CD14-positive monocyte (primary cell): ENCODE measurements around the gene CSNK2A3. TPM values are rescaled to one million over a fixed set of nuclear protein-coding genes. Genes with fewer than 3 reads are reported as not detected.

ENCODE experiments used
- DNase-seq, 3 donors: peaks; one replicate each; pipeline ENCODE4 v3.0.0-alpha.2; 2011 to 2022
- H2AFZ ChIP-seq: 2 replicates; pipeline ENCODE4 v1.6.0; 2012; ENCODE audit warnings: mild to moderate bottlenecking, low read depth, low read length, inconsistent platforms; ENCODE audit not compliant: insufficient read depth, poor library complexity, severe bottlenecking
- H3K27ac ChIP-seq, 2 donors: 1 replicate in 1 of 2; 2 replicates in 1 of 2; pipeline ENCODE4 v1.5.1; 2012 to 2013; ENCODE audit warnings: low read length in 2 of 2, control low read depth in 1 of 2, inconsistent platforms in 1 of 2, low read depth in 1 of 2, mild to moderate bottlenecking in 1 of 2
- H3K27me3 ChIP-seq, 2 donors: one replicate each; pipeline versions ENCODE4 v1.6.0 to v1.6.1; 2011 to 2013; ENCODE audit warnings: low read length in 2 of 2; ENCODE audit not compliant: control insufficient read depth in 2 of 2, insufficient read depth in 2 of 2
- H3K36me3 ChIP-seq, 2 donors: replicated peaks in 1 of 2; 1 replicate in 1 of 2; 2 replicates in 1 of 2; pipeline versions ENCODE4 v1.5.1 to v1.6.1; 2012 to 2013; ENCODE audit warnings: low read length in 2 of 2, control low read depth in 1 of 2, inconsistent platforms in 1 of 2, mild to moderate bottlenecking in 1 of 2; ENCODE audit not compliant: insufficient read depth in 2 of 2, control insufficient read depth in 1 of 2
- H3K4me1 ChIP-seq, 2 donors: 1 replicate in 1 of 2; 2 replicates in 1 of 2; pipeline versions ENCODE4 v1.5.1 to v1.6.1; 2012 to 2013; ENCODE audit warnings: low read length in 2 of 2, control low read depth in 1 of 2, inconsistent platforms in 1 of 2, mild to moderate bottlenecking in 1 of 2, moderate library complexity in 1 of 2; ENCODE audit not compliant: insufficient read depth in 2 of 2, control insufficient read depth in 1 of 2
- H3K4me2 ChIP-seq: replicated peaks from 2 replicates; pipeline ENCODE3; 2012; ENCODE audit warnings: low read length, moderate library complexity, mild to moderate bottlenecking; ENCODE audit not compliant: poor library complexity, severe bottlenecking; ENCODE audit errors: extremely low read depth
- H3K4me3 ChIP-seq, 3 experiments: fragments of 200-600 bp in 1 of 3; sonication (generic) in 1 of 3; replicated peaks in 1 of 3; 1 replicate in 2 of 3; 2 replicates in 1 of 3; pipeline ENCODE4 v1.5.1; 2011 to 2013; ENCODE audit warnings: low read length in 3 of 3, mild to moderate bottlenecking in 3 of 3, control low read depth in 2 of 3, low read depth in 2 of 3, inconsistent platforms in 1 of 3, moderate library complexity in 1 of 3
- H3K79me2 ChIP-seq: 2 replicates; pipeline ENCODE4 v1.6.0; 2012; ENCODE audit warnings: mild to moderate bottlenecking, control low read depth, inconsistent platforms, low read length, moderate library complexity; ENCODE audit not compliant: insufficient read depth
- H3K9ac ChIP-seq: 2 replicates; pipeline ENCODE4 v1.6.0; 2017; ENCODE audit warnings: low read length, mild to moderate bottlenecking; ENCODE audit not compliant: insufficient read depth, poor library complexity, severe bottlenecking
- H3K9me3 ChIP-seq, 2 donors: replicated peaks in 1 of 2; 1 replicate in 1 of 2; 2 replicates in 1 of 2; pipeline versions ENCODE4 v1.5.1 to v1.6.1; 2012 to 2013; ENCODE audit warnings: low read length in 2 of 2, control low read depth in 1 of 2; ENCODE audit not compliant: control insufficient read depth in 1 of 2, insufficient read depth in 1 of 2
- H4K20me1 ChIP-seq: 2 replicates; pipeline ENCODE4 v1.6.0; 2012; ENCODE audit warnings: mild to moderate bottlenecking, low read length, control low read depth, moderate library complexity; ENCODE audit not compliant: insufficient read depth
- H3K27ac Mint-ChIP-seq, 7 donors: one replicate each; pipeline ENCODE4 v1.8.0; 2020; ENCODE audit warnings: mild to moderate bottlenecking in 7 of 7, mixed read lengths in 7 of 7, moderate library complexity in 6 of 7, inconsistent platforms in 2 of 7
- H3K27me3 Mint-ChIP-seq, 3 donors: one replicate each; pipeline ENCODE4 v1.8.0; 2021 to 2022; ENCODE audit warnings: low read depth in 3 of 3, mild to moderate bottlenecking in 3 of 3, mixed read lengths in 3 of 3, moderate library complexity in 3 of 3, inconsistent platforms in 1 of 3
- H3K36me3 Mint-ChIP-seq, 2 donors: one replicate each; pipeline ENCODE4 v1.8.0; 2020; ENCODE audit warnings: mixed read lengths in 2 of 2, inconsistent platforms in 1 of 2, mild to moderate bottlenecking in 1 of 2
- H3K4me1 Mint-ChIP-seq: one replicate; pipeline ENCODE4 v1.8.0; 2020; ENCODE audit warnings: mild to moderate bottlenecking, mixed read lengths
- H3K4me3 Mint-ChIP-seq, 2 donors: one replicate each; pipeline ENCODE4 v1.8.0; 2020; ENCODE audit warnings: mild to moderate bottlenecking in 2 of 2, mixed read lengths in 2 of 2, moderate library complexity in 1 of 2
- H3K9me3 Mint-ChIP-seq, 7 donors: one replicate each; pipeline ENCODE4 v1.8.0; 2020 to 2022; ENCODE audit warnings: mixed read lengths in 7 of 7, mild to moderate bottlenecking in 6 of 7, moderate library complexity in 6 of 7, inconsistent platforms in 2 of 7
- WGBS: methylation state at CpG from one replicate; pipeline ENCODE4 v1.1.5; 2013; ENCODE audit warnings: missing lambda C conversion rate; ENCODE audit not compliant: insufficient coverage; 5-methylcytosine and 5-hydroxymethylcytosine counted together
- intact Hi-C, 2 donors: fragments of 100-400 bp; cut with micrococcal nuclease; formaldehyde crosslinking; loops; one replicate each; pipeline versions ENCODE4 v1.15.0 to v1.15.1; 2023
- polyA plus RNA-seq, 3 donors: library from polyadenylated mRNA; depleted of rRNA in 1 of 3; unstranded in 2 of 3; stranded (reverse) in 1 of 3; fragments of 300-500 nt in 2 of 3; fragments of >200 nt in 1 of 3; fragmentation: Illumina TruSeq in 2 of 3; gene quantifications; 1 replicate in 2 of 3; 2 replicates in 1 of 3; pipeline ENCODE4 v1.2.3, GENCODE V29; 2012 to 2021
- TF ChIP-seq, protein P1 (sequence below): fragments of 200-600 bp; IDR thresholded peaks from one replicate; pipeline ENCODE4 v1.8.0; 2022; ENCODE audit warnings: antibody characterized with exemption, mild to moderate bottlenecking

The CSNK2A3 gene
- polyA plus RNA-seq, 3 donors: 0.28 to 0.86 (median 0.75) TPM

GRCh38 chr11:11373934-11374333, 20.9 kb upstream of the CSNK2A3 start:
- Histone ChIP-seq H3K9me3 (no peaks in the 10 kb centered on the region), H3K27ac (no peak overlapping the region), H3K36me3 (no peaks in the 10 kb centered on the region), H3K4me1 (peaks cover 17 to 19% of the 10 kb centered on the region in 2 donors), H3K4me2 (no peak overlapping the region), H2AFZ (no peak overlapping the region), H4K20me1 (no peaks in the 10 kb centered on the region), H3K79me2 (no peaks in the 10 kb centered on the region), H3K4me3 (no peak overlapping the region), H3K27me3 (no peaks in the 10 kb centered on the region), H3K9ac (no peak overlapping the region)
- H3K4me1 Mint-ChIP-seq: peaks cover 9% of the 10 kb centered on the region
- TF ChIP-seq, protein P1, sequence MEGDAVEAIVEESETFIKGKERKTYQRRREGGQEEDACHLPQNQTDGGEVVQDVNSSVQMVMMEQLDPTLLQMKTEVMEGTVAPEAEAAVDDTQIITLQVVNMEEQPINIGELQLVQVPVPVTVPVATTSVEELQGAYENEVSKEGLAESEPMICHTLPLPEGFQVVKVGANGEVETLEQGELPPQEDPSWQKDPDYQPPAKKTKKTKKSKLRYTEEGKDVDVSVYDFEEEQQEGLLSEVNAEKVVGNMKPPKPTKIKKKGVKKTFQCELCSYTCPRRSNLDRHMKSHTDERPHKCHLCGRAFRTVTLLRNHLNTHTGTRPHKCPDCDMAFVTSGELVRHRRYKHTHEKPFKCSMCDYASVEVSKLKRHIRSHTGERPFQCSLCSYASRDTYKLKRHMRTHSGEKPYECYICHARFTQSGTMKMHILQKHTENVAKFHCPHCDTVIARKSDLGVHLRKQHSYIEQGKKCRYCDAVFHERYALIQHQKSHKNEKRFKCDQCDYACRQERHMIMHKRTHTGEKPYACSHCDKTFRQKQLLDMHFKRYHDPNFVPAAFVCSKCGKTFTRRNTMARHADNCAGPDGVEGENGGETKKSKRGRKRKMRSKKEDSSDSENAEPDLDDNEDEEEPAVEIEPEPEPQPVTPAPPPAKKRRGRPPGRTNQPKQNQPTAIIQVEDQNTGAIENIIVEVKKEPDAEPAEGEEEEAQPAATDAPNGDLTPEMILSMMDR: no peak
- H3K27me3 Mint-ChIP-seq: peaks cover 9 to 20% (median 11%) of the 10 kb centered on the region in 3 donors
- DNase-seq: no peak
- H3K36me3 Mint-ChIP-seq: no peaks in the 10 kb centered on the region
- intact Hi-C loops: no loop called here
- H3K27ac Mint-ChIP-seq: no peak overlapping the region
- H3K4me3 Mint-ChIP-seq: no peak overlapping the region
- H3K9me3 Mint-ChIP-seq: peaks cover 0 to 3% (median 0%) of the 10 kb centered on the region in 7 donors
- WGBS: 84% methylated on average over 5 of the region's 5 CpGs

GRCh38 chr11:11372461-11372860, 19.4 kb upstream of the CSNK2A3 start:
- H3K4me1 ChIP-seq: peaks cover 17 to 19% of the 10 kb centered on the region in 2 donors
- no peak overlapping the region for H2AFZ ChIP-seq
- Mint-ChIP-seq H3K36me3 (no peaks in the 10 kb centered on the region), H3K27me3 (peaks cover 8 to 17% (median 13%) of the 10 kb centered on the region in 3 donors), H3K9me3 (peaks cover 0 to 15% (median 8%) of the 10 kb centered on the region in 7 donors), H3K4me3 (no peak overlapping the region), H3K4me1 (peaks cover 9% of the 10 kb centered on the region), H3K27ac (no peak overlapping the region)
- TF ChIP-seq, protein P1: no peak
- H3K4me2 ChIP-seq: no peak overlapping the region
- no peak for DNase-seq
- H4K20me1 ChIP-seq: no peaks in the 10 kb centered on the region
- H3K79me2 ChIP-seq: no peaks in the 10 kb centered on the region
- intact Hi-C loops: no loop called here
- H3K36me3 ChIP-seq: no peaks in the 10 kb centered on the region
- no peak overlapping the region for H3K4me3 ChIP-seq
- WGBS: 83% methylated on average over 8 of the region's 8 CpGs
- H3K9me3 ChIP-seq: peaks cover 0 to under 1% of the 10 kb centered on the region in 2 donors
- H3K9ac ChIP-seq: no peak overlapping the region
- no peaks in the 10 kb centered on the region for H3K27me3 ChIP-seq
- no peak overlapping the region for H3K27ac ChIP-seq
